ENCODE results near the gene CD99L2. TPM values are rescaled to one million over a fixed set of nuclear protein-coding genes. Genes with fewer than 3 reads are reported as not detected.

The CD99L2 gene
- total RNA-seq, 1 experiment from 2014 or later: 156 TPM

DNA sequence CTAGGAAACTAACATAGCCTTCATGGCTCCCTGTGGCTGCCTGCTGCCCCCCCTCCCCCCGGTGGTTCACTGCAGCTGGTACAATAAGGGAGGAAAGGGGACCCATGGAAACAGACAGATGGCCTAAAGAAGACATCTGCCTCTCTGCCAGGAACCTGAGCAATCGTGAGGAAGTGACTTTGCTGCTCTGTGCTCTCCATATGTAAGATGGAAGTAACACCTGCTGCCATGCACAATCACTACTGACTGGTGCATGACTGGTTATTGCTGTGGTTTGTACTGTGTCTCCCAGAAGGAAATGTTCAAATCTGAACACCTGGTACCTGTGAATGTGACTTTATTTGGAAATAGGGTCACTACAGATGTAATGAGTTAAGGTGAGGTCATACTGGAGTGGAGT lies 43.6 kb downstream of the CD99L2 start:
- intact Hi-C loops (cut with micrococcal nuclease; ENCODE audit: unreplicated experiment): no loop called here
- no peak for TF ChIP-seq TCF7L2 (IDR thresholded peaks at IDR 0.05; ENCODE audit: low read depth, low read length)
- TF ChIP-seq POLR2AphosphoS5 (IDR thresholded peaks at IDR 0.05; ENCODE audit: low read depth, low read length): no peak
- no peak for TF ChIP-seq SIN3A (IDR thresholded peaks at IDR 0.05; ENCODE audit: borderline replicate concordance, insufficient read depth, low read depth, low read length)
- TF ChIP-seq, protein P1, sequence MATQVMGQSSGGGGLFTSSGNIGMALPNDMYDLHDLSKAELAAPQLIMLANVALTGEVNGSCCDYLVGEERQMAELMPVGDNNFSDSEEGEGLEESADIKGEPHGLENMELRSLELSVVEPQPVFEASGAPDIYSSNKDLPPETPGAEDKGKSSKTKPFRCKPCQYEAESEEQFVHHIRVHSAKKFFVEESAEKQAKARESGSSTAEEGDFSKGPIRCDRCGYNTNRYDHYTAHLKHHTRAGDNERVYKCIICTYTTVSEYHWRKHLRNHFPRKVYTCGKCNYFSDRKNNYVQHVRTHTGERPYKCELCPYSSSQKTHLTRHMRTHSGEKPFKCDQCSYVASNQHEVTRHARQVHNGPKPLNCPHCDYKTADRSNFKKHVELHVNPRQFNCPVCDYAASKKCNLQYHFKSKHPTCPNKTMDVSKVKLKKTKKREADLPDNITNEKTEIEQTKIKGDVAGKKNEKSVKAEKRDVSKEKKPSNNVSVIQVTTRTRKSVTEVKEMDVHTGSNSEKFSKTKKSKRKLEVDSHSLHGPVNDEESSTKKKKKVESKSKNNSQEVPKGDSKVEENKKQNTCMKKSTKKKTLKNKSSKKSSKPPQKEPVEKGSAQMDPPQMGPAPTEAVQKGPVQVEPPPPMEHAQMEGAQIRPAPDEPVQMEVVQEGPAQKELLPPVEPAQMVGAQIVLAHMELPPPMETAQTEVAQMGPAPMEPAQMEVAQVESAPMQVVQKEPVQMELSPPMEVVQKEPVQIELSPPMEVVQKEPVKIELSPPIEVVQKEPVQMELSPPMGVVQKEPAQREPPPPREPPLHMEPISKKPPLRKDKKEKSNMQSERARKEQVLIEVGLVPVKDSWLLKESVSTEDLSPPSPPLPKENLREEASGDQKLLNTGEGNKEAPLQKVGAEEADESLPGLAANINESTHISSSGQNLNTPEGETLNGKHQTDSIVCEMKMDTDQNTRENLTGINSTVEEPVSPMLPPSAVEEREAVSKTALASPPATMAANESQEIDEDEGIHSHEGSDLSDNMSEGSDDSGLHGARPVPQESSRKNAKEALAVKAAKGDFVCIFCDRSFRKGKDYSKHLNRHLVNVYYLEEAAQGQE (IDR thresholded peaks at IDR 0.05; ENCODE audit: insufficient read depth in 1 of 2, low read depth in 2 of 2, low read length in 1 of 2): no peak
- TF ChIP-seq CTCF (IDR thresholded peaks at IDR 0.05): no peak
- no peaks in the 10 kb centered on the region for H3K36me3 ChIP-seq (ENCODE audit: control insufficient read depth, insufficient read depth, low read length)
- peaks cover 8% of the 10 kb centered on the region; the same call in 1 of the 2 replicates for H3K9me3 ChIP-seq (ENCODE audit: control insufficient read depth, insufficient read depth, low read depth, low read length)
- BruUV-seq (replicated peaks): no TSS peak
- H3K27ac ChIP-seq (ENCODE audit: low read length): no peak overlapping the region
- no peak for DNase-seq (ENCODE audit: low read depth, low spot score)
- ChIA-PET POLR2A (no interaction called here), CTCF (no interaction called here)
- in situ Hi-C loops (cut with HindIII; ENCODE audit: low pct_unique_long_range_greater_than_20kb, low sequenced_read_pairs): no loop called here
- no peak for ATAC-seq
- H3K27me3 ChIP-seq (ENCODE audit: control insufficient read depth, insufficient read depth, low read length): no peaks in the 10 kb centered on the region
- H3K4me3 ChIP-seq (ENCODE audit: low read depth in 2 of 2, low read length in 2 of 2): no peak overlapping the region
- peaks cover 7% of the 10 kb centered on the region for H3K4me1 ChIP-seq (ENCODE audit: control insufficient read depth, insufficient read depth, low read length)

GRCh38 chrX:150849996-150850720 lies 48.3 kb downstream of the CD99L2 start:
- intact Hi-C loops (cut with micrococcal nuclease; ENCODE audit: unreplicated experiment): no loop called here
- H3K27ac ChIP-seq (ENCODE audit: low read length): peak overlapping the region; percentile 84
- H3K9me3 ChIP-seq (ENCODE audit: control insufficient read depth, insufficient read depth, low read depth, low read length): no peaks in the 10 kb centered on the region
- ChIA-PET CTCF (no interaction called here), POLR2A (no interaction called here)
- H3K4me3 ChIP-seq (ENCODE audit: low read depth in 2 of 2, low read length in 2 of 2): no peak overlapping the region
- DNase-seq (ENCODE audit: low read depth, low spot score) (no peak), ATAC-seq (no peak)
- no peaks in the 10 kb centered on the region for H3K36me3 ChIP-seq (ENCODE audit: control insufficient read depth, insufficient read depth, low read length)
- no TSS peak for BruUV-seq (replicated peaks)
- in situ Hi-C loops (cut with HindIII; ENCODE audit: low pct_unique_long_range_greater_than_20kb, low sequenced_read_pairs): no loop called here
- TF ChIP-seq POLR2AphosphoS5 (IDR thresholded peaks at IDR 0.05; ENCODE audit: low read depth, low read length) (no peak), SIN3A (IDR thresholded peaks at IDR 0.05; ENCODE audit: borderline replicate concordance, insufficient read depth, low read depth, low read length) (no peak), CTCF (IDR thresholded peaks at IDR 0.05) (no peak), TCF7L2 (IDR thresholded peaks at IDR 0.05; ENCODE audit: low read depth, low read length) (no peak)
- TF ChIP-seq, protein P1 (IDR thresholded peaks at IDR 0.05; ENCODE audit: insufficient read depth in 1 of 2, low read depth in 2 of 2, low read length in 1 of 2): no peak
- no peaks in the 10 kb centered on the region for H3K27me3 ChIP-seq (ENCODE audit: control insufficient read depth, insufficient read depth, low read length)
- H3K4me1 ChIP-seq (ENCODE audit: control insufficient read depth, insufficient read depth, low read length): peaks cover 39% of the 10 kb centered on the region
